ENCODE measurements around the gene MICAL3. TPM values are rescaled to one million over a fixed set of nuclear protein-coding genes. Genes with fewer than 3 reads are reported as not detected.
"Not testable (repeated sequence)": the region's sequence is repeated elsewhere in the genome, so short reads cannot be mapped to it uniquely, and the experiment has no call there.

The MICAL3 gene
- total and polyA plus RNA-seq, 2 donors: 31.8 to 42.4 TPM

DNA sequence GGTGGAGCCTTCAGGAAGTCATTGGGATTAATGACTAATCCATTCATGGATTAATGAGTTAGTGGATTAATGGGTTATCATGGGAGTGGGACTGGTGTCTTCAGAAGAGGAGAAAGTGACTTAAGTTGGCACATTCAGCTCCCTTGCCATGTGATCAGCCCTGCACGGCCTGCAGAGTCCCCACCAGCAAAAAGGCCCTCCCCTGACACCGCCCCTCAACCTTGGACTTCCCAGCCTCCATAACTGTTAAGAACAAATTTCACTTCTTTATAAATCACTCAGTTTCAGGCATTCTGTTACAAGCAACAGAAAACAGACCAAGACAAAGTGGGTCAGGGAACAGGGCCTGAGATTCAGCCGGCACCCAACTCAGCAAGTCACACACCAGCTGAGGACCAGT is 85.3 kb downstream of the MICAL3 start:
- H3K36me3 ChIP-seq (ENCODE audit: insufficient read depth): no peaks in the 10 kb centered on the region
- 84% methylated on average over 3 of the region's 3 CpGs for WGBS
- H3K4me3 ChIP-seq (ENCODE audit: low read depth, low read length): no peak overlapping the region
- no peak overlapping the region for H3K27ac ChIP-seq (ENCODE audit: low read depth)
- no peak for DNase-seq (ENCODE audit: extremely low spot score)
- no peaks in the 10 kb centered on the region for H3K4me1 ChIP-seq (ENCODE audit: insufficient read depth)

DNA sequence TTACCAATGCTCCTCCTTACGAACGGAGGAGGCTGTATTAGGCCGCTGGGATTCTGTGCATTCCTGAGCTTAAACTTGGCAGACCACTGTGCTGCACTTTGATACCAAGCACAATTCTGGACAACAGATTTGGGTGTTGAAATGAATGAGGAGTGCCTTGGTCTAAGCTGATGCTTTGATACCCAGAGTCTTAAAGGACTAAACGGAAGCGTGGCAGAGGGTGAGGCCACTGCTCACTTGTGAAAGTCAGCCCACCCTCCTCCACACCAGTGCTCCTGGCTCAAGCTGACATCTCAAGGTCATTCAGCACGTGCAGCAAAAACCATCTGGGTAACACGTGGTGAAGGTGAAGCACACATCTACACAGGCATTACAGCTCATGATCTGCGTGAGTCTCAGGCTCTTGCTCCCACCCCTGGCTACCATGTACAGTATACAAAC is 85.9 kb downstream of the MICAL3 start:
- H3K4me3 ChIP-seq (ENCODE audit: low read depth, low read length): no peak overlapping the region
- 41% methylated on average over 8 of the region's 8 CpGs for WGBS
- DNase-seq (ENCODE audit: extremely low spot score): no peak
- H3K36me3 ChIP-seq (ENCODE audit: insufficient read depth): no peaks in the 10 kb centered on the region
- no peaks in the 10 kb centered on the region for H3K4me1 ChIP-seq (ENCODE audit: insufficient read depth)
- no peak overlapping the region for H3K27ac ChIP-seq (ENCODE audit: low read depth)

DNA sequence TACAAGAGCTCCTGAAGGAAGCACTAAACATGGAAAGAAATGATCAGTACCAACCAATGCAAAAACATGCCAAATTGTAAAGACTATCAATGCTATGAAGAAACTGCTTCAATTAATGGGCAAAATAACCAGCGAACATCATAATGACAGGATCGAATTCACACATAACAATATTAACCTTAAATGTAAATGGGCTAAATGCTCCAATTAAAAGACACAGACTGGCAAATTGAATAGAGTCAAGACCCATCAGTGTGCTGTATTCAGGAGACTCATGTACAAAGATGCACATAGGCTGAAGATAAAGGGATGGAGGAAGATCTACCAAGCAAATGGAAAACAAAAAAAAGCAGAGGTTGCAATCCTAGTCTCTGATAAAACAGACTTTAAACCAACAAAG is 91.9 kb downstream of the MICAL3 start:
- H3K4me3 ChIP-seq (ENCODE audit: low read depth, low read length); H3K4me1 ChIP-seq (ENCODE audit: insufficient read depth); DNase-seq (ENCODE audit: extremely low spot score); H3K27ac ChIP-seq (ENCODE audit: low read depth); H3K36me3 ChIP-seq (ENCODE audit: insufficient read depth): not testable (repeated sequence)
- 97% methylated on average over 2 of the region's 2 CpGs for WGBS

DNA sequence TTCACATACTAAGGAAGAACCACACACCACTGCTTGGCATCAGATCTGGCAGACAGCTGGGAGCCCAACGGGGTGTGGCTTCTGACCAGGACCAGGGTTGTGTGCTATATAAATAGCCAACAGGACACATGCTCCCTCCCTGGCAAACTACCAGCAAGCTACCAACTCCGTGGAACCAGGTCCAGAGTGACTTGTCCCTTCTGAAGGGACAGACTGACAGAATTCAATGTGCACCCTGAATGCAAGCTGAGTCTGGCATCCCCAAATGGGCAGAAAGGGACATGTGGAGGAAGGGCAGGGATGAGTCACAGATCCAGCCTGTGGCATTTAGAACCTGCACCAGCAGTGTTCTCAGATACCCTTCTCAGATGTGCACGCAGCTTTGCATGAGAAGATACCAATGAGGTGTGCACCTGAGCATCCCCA is 92.9 kb downstream of the MICAL3 start:
- no peaks in the 10 kb centered on the region for H3K4me1 ChIP-seq (ENCODE audit: insufficient read depth)
- H3K4me3 ChIP-seq (ENCODE audit: low read depth, low read length): no peak overlapping the region
- no peak overlapping the region for H3K27ac ChIP-seq (ENCODE audit: low read depth)
- H3K36me3 ChIP-seq (ENCODE audit: insufficient read depth): no peaks in the 10 kb centered on the region
- 59% methylated on average over 3 of the region's 3 CpGs for WGBS
- no peak for DNase-seq (ENCODE audit: extremely low spot score)

DNA sequence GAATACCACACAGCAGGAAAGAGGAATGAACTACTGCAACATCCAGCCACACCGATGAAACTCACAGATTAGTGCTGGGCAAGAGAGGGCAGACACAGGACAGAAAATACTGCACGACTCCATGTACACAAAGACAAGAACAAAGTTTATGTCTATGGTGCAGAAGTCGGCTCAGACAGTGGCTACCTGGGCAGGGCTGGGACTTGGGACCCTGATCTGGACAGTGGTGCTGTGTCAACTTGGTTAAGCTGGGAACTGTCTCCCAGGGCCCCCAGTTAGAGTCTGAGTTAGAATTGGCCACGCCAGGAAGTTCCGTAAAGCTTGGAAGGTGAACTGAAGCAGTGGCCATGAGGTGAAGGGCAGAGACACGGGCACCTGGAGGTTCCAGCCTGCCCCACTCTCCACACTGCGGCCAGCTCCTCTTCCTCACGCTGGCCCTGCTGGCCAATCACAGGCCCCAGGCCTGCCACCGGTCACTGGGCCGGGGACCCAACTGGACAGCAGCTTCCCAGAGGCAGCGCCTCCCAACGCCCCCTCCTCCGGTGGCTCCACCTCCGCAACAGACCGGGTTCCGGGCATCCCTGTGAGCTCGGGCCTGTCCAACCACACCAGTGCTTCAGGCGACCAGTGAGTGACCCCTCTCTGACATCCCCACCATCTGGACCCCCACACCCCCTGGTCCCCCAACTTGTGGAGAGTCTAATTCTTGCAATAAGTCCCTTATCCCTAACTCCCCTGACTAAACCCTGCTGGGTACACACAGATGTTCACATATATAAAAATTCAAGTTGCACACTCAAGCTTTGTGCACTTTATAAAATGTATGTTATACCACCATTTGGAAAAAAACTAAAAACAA is 93.7 kb downstream of the MICAL3 start:
- no peak overlapping the region for H3K27ac ChIP-seq (ENCODE audit: low read depth)
- H3K36me3 ChIP-seq (ENCODE audit: insufficient read depth): no peaks in the 10 kb centered on the region
- H3K4me3 ChIP-seq (ENCODE audit: low read depth, low read length): no peak overlapping the region
- no peaks in the 10 kb centered on the region for H3K4me1 ChIP-seq (ENCODE audit: insufficient read depth)
- whole genome bisulfite sequencing: 93% methylated on average over 18 of the region's 18 CpGs
- DNase-seq (ENCODE audit: extremely low spot score): no peak

DNA sequence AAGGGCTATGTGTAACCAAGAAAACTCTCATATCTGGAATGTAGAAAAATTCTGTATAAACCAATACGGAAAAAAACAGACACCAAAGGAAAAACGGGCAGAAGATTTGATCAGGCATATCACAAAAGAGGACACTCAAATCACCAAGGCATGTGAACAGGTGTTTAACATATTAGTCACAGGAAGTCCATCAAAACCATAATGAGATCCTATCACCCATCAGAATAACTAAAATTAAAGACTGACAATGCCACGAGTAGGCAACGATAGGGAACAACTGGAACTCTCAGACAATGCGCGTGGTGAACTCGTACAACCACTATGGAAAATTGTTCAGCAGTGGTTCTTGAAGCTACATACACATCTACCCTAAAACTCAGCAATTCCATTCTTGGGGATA is 94.5 kb downstream of the MICAL3 start:
- no peaks in the 10 kb centered on the region for H3K4me1 ChIP-seq (ENCODE audit: insufficient read depth)
- no peak for DNase-seq (ENCODE audit: extremely low spot score)
- H3K4me3 ChIP-seq (ENCODE audit: low read depth, low read length): no peak overlapping the region
- H3K36me3 ChIP-seq (ENCODE audit: insufficient read depth): no peaks in the 10 kb centered on the region
- 92% methylated on average over 7 of the region's 7 CpGs for WGBS
- no peak overlapping the region for H3K27ac ChIP-seq (ENCODE audit: low read depth)

DNA sequence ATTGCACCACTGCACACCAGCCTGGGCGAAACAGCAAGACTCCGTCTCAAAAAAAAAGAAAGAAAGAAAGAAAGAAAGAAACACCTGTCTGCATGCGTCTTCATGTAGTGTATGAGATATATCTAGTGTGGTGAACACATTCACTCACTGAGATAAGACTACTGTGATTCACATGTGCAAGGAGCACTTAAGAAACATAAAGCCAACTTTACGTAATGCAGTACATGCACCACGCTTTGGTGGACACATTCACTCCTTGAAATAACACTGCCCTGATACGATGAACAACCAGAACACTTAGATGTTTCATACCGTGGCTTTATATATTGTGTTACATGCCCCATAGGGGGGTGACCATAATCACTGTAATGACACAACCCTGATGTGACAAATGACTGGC is 96.0 kb downstream of the MICAL3 start:
- Histone ChIP-seq H3K27ac (ENCODE audit: low read depth) (no peak overlapping the region), H3K36me3 (ENCODE audit: insufficient read depth) (no peaks in the 10 kb centered on the region), H3K4me3 (ENCODE audit: low read depth, low read length) (no peak overlapping the region), H3K4me1 (ENCODE audit: insufficient read depth) (no peaks in the 10 kb centered on the region)
- no peak for DNase-seq (ENCODE audit: extremely low spot score)
- 96% methylated on average over 7 of the region's 7 CpGs for WGBS

DNA sequence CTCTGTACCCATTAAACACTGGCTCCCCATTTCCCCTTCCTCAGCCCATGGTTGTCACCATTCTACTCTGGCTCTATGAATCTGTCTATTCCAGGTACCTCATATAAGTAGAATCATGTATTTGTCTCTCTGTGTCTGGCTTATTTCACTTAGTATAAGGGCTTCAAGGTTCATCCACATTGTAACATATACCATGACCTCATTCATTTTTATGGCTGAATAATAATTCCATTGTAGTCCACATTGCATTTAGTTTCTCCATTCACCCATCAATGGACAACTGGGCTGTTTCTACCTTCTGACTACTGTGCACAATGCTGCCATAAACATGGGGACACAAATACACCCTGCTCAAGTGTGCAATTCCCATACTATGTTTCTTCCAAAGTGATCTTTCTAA is 97.3 kb downstream of the MICAL3 start:
- Histone ChIP-seq H3K4me1 (ENCODE audit: insufficient read depth) (no peaks in the 10 kb centered on the region), H3K27ac (ENCODE audit: low read depth) (no peak overlapping the region), H3K36me3 (ENCODE audit: insufficient read depth) (no peaks in the 10 kb centered on the region), H3K4me3 (ENCODE audit: low read depth, low read length) (no peak overlapping the region)
- DNase-seq (ENCODE audit: extremely low spot score): no peak

DNA sequence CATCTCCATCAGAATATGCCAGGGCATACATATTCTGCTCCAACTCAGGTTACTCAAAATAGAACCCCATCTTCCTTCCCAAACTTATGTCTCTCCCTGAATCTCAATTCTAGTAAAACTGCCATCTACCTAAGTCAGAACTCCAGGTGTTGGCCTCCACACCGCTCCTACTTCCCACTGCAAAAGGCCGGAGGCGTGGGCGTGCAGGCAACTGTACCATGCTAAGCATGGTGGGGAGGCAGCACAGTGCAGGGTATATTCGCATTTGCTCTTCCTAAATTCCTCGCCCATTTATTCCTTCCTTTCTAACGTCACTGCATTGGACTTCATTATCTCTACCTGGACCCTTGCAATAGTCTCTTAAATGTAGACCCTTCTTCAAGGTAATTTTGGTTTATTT is 97.8 kb downstream of the MICAL3 start:
- DNase-seq (ENCODE audit: extremely low spot score): no peak
- H3K27ac ChIP-seq (ENCODE audit: low read depth): no peak overlapping the region
- no peaks in the 10 kb centered on the region for H3K4me1 ChIP-seq (ENCODE audit: insufficient read depth)
- no peak overlapping the region for H3K4me3 ChIP-seq (ENCODE audit: low read depth, low read length)
- H3K36me3 ChIP-seq (ENCODE audit: insufficient read depth): no peaks in the 10 kb centered on the region
- WGBS: 97% methylated on average over 7 of the region's 7 CpGs

DNA sequence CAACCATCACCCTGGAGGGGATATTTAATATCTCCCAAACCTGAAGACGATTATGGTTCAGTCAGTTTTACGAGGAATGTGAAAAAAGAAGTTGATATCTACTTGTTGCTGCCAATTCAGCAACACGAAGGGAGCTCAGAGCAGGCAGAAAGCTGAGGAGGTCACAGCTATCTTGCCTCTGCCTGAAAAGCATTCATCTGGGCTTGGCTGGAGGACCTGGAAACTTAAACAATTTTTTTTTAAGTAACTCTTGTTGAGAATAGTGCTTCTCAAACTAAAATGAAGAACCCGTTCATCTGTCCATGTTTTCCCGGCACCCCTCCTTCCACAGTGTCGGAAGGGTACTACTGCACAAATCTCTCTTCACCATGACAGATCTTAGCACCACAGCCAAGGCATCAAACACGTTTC is 98.9 kb downstream of the MICAL3 start:
- no peaks in the 10 kb centered on the region for H3K4me1 ChIP-seq (ENCODE audit: insufficient read depth)
- H3K4me3 ChIP-seq (ENCODE audit: low read depth, low read length): no peak overlapping the region
- H3K27ac ChIP-seq (ENCODE audit: low read depth): no peak overlapping the region
- H3K36me3 ChIP-seq (ENCODE audit: insufficient read depth): no peaks in the 10 kb centered on the region
- 28% methylated on average over 7 of the region's 7 CpGs for WGBS
- no peak for DNase-seq (ENCODE audit: extremely low spot score)

DNA sequence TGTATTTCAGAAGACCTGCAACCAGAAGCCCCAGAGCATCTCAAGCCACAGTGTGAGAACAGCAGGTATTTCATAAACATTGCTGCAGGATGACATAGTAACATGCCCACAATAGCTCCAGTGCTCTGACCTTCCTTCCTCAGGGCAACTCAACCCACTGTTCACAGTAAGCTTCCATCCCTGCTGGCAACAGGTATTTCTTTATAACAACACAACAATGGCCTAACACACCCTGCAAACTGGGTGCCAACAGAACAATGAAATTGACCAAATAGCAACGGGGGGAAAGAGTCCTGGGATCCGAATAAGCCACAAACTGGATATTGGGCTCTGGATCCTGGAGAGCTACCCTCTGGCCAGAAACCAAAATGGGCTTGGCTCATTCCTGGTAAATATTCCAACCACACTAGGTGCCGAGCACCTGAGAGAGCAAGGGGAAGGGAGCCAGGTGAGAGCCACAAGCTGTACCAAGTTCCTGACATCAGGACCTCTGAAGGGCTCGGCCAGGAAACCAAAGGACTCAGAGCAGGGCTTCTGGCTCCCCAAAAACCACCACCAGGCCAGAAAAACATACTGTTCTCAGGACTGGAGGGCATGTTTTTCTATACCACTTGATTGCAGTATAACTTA is 99.5 kb downstream of the MICAL3 start:
- H3K4me1 ChIP-seq (ENCODE audit: insufficient read depth): peaks cover 4% of the 10 kb centered on the region
- H3K4me3 ChIP-seq (ENCODE audit: low read depth, low read length): no peak overlapping the region
- WGBS: 73% methylated on average over 4 of the region's 4 CpGs
- no peak overlapping the region for H3K27ac ChIP-seq (ENCODE audit: low read depth)
- no peaks in the 10 kb centered on the region for H3K36me3 ChIP-seq (ENCODE audit: insufficient read depth)
- DNase-seq (ENCODE audit: extremely low spot score): no peak

DNA sequence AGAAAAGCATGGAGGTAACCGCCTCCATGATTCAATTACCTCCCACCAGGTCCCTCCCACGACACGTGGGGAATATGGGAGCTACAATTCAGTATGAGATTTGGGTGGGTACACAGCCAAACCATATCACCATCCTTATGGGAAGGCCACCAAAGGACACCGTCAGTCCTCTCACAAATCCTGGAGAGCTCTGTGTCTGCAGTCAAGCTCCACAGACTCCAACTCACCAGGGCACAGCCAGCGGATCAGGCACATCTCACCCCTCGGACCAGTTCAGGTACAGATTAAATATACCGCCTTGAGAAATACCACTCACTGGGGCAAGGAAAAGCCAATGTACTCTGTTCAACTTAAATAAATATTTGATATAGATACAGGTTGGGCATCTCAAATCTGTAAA is 100.3 kb downstream of the MICAL3 start:
- DNase-seq (ENCODE audit: extremely low spot score): no peak
- H3K4me1 ChIP-seq (ENCODE audit: insufficient read depth): peaks cover 4% of the 10 kb centered on the region
- H3K27ac ChIP-seq (ENCODE audit: low read depth): no peak overlapping the region
- no peaks in the 10 kb centered on the region for H3K36me3 ChIP-seq (ENCODE audit: insufficient read depth)
- no peak overlapping the region for H3K4me3 ChIP-seq (ENCODE audit: low read depth, low read length)
- WGBS: 94% methylated on average over 7 of the region's 7 CpGs

DNA sequence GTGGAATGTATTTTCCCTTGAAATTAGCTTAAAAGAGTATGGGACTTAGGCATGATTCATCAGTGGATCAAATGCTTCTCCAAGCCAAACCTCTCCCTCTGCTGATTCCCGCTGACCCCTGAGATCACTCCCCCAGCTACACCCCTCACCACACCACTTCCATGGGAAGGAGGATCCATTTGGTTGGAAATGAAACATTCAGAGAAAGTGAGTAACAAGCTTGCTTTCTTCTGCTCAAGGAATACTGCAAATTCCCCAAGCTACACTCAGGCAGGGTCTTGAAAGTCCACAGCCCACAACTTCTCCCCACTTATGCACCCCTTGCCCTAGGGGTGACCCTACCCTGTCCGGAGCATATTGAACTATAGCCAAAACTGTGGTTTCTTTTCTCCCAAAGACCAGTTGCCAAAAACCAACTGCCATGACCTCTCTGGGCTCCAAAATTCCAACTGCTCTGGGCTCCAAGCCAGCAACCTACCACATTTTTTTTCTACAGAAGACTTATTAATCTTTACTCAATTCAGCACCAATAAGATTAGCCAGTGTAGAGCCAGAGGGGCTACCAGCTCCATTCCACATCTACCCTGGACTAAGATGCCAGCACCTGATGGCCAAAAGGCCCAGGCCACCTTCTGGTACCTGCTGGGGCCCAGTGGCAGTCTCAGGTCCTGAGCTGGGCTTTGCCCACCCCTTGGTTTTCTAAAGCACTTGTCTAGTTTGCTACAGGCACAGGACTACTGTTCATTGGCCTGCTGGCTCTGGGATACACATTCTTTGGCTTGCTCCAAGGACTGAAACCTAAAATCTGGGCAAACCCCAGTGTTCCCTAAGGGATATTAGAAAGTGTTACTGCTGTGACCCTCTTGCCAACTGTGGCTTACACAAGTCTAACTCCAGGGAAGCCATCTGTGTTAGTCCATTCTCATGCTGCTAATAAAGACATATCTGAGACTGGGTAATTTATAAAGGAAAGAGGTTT is 101.1 kb downstream of the MICAL3 start:
- Histone ChIP-seq H3K4me1 (ENCODE audit: insufficient read depth) (peaks cover 4% of the 10 kb centered on the region), H3K36me3 (ENCODE audit: insufficient read depth) (no peaks in the 10 kb centered on the region), H3K4me3 (ENCODE audit: low read depth, low read length) (no peak overlapping the region), H3K27ac (ENCODE audit: low read depth) (no peak overlapping the region)
- WGBS: 33% methylated on average over 2 of the region's 2 CpGs
- no peak for DNase-seq (ENCODE audit: extremely low spot score)

Data from urinary bladder (tissue), 4 donors.